ENCODE data around the gene C1QTNF12.
"Not testable (repeated sequence)": the region's sequence is repeated elsewhere in the genome, so short reads cannot be mapped to it uniquely, and the experiment has no call there.

The C1QTNF12 gene

GRCh38 chr1:1259119-1259488, 12.6 kb upstream of the C1QTNF12 start:
- DNase-seq: no peak

- no peak for DNase-seq
These were observed 10.7 kb upstream of the C1QTNF12 start for GRCh38 chr1:1256956-1257871.

GRCh38 chr1:1255611-1256010, 9.1 kb upstream of the C1QTNF12 start:
- no peak for DNase-seq

- DNase-seq: no peak
These were observed 8.6 kb upstream of the C1QTNF12 start for GRCh38 chr1:1255078-1255477.

- no peak for DNase-seq
These were observed 8.1 kb upstream of the C1QTNF12 start for GRCh38 chr1:1254667-1254998.

GRCh38 chr1:1253972-1254666, 7.6 kb upstream of the C1QTNF12 start:
- no peak for DNase-seq

- no peak for DNase-seq
These were observed 6.8 kb upstream of the C1QTNF12 start for GRCh38 chr1:1253314-1253713.

GRCh38 chr1:1250786-1251284, 4.3 kb upstream of the C1QTNF12 start:
- no peak for DNase-seq

GRCh38 chr1:1248009-1248913, 1.7 kb upstream of the C1QTNF12 start:
- DNase-seq: not testable (repeated sequence)

GRCh38 chr1:1247341-1247913, 905 bp upstream of the C1QTNF12 start:
- no peak for DNase-seq

GRCh38 chr1:1245817-1246576, 525 bp downstream of the C1QTNF12 start:
- no peak for DNase-seq

- DNase-seq: no peak
These were observed 1.2 kb downstream of the C1QTNF12 start for GRCh38 chr1:1245178-1245816.

- DNase-seq: peak; percentile 36
These were observed 2.2 kb downstream of the C1QTNF12 start for GRCh38 chr1:1244192-1244811.

GRCh38 chr1:1243807-1244191, 2.7 kb downstream of the C1QTNF12 start:
- peak; percentile 45 for DNase-seq

GRCh38 chr1:1243266-1243660, 3.3 kb downstream of the C1QTNF12 start:
- no peak for DNase-seq

GRCh38 chr1:1242461-1243265, 3.9 kb downstream of the C1QTNF12 start:
- DNase-seq: no peak

- no peak for DNase-seq
These were observed 4.8 kb downstream of the C1QTNF12 start for GRCh38 chr1:1241588-1242219.

- no peak for DNase-seq
These were observed 5.5 kb downstream of the C1QTNF12 start for GRCh38 chr1:1240822-1241587.

- DNase-seq: no peak
These were observed 6.2 kb downstream of the C1QTNF12 start for GRCh38 chr1:1240348-1240732.

All from eye (tissue), 1 donor.